Parathyroid adenoma (tissue), 2 donors: ENCODE measurements around the gene SERPINF2.
"Not testable (repeated sequence)": the region's sequence is repeated elsewhere in the genome, so short reads cannot be mapped to it uniquely, and the experiment has no call there.

Source experiments
- H2AFZ ChIP-seq: fragments of 300-600 bp; sonication (generic); one replicate; pipeline ENCODE4 v1.7.0; 2017; ENCODE audit warnings: antibody characterized with exemption, mild to moderate bottlenecking
- H3K27ac ChIP-seq: fragments of 300-600 bp; sonication (generic); one replicate; pipeline ENCODE4 v1.7.0; 2017
- H3K27me3 ChIP-seq: fragments of 300-600 bp; sonication (generic); one replicate; pipeline ENCODE4 v1.7.0; 2017; ENCODE audit warnings: low read length; ENCODE audit not compliant: control insufficient read depth, insufficient read depth
- H3K36me3 ChIP-seq: fragments of 300-600 bp; sonication (generic); one replicate; pipeline ENCODE4 v1.7.0; 2017; ENCODE audit warnings: low read length; ENCODE audit not compliant: control insufficient read depth, insufficient read depth
- H3K4me1 ChIP-seq: fragments of 300-600 bp; sonication (generic); one replicate; pipeline ENCODE4 v1.7.0; 2017; ENCODE audit warnings: control low read depth
- H3K4me2 ChIP-seq: fragments of 300-600 bp; sonication (generic); one replicate; pipeline ENCODE4 v1.7.0; 2017; ENCODE audit warnings: low read length
- H3K4me3 ChIP-seq: fragments of 300-600 bp; sonication (generic); one replicate; pipeline ENCODE4 v1.7.0; 2017; ENCODE audit warnings: low read depth, low read length
- H3K79me2 ChIP-seq: fragments of 300-600 bp; sonication (generic); one replicate; pipeline ENCODE4 v1.7.0; 2017; ENCODE audit warnings: control low read depth
- H3K9ac ChIP-seq: fragments of 300-600 bp; sonication (generic); one replicate; pipeline ENCODE4 v1.7.0; 2017; ENCODE audit warnings: mild to moderate bottlenecking
- H3K9me3 ChIP-seq: fragments of 300-600 bp; sonication (generic); one replicate; pipeline ENCODE4 v1.7.0; 2017; ENCODE audit warnings: low read length; ENCODE audit not compliant: control insufficient read depth
- CTCF ChIP-seq: fragments of 300-600 bp; sonication (generic); IDR thresholded peaks from one replicate; pipeline ENCODE4 v1.7.0; 2017; ENCODE audit warnings: antibody characterized with exemption, mild to moderate bottlenecking
- donor health status: primary hyperparathyroidism.

SERPINF2 gene

GRCh38 chr17:1796800-1797199 lies 54.1 kb downstream of the SERPINF2 start:
- Histone ChIP-seq H3K79me2 (no peaks in the 10 kb centered on the region), H3K4me3 (no peak overlapping the region), H2AFZ (no peak overlapping the region), H3K9ac (no peak overlapping the region), H3K27ac (no peak overlapping the region), H3K4me2 (no peak overlapping the region), H3K27me3 (no peaks in the 10 kb centered on the region), H3K4me1 (no peaks in the 10 kb centered on the region), H3K36me3 (no peaks in the 10 kb centered on the region), H3K9me3 (no peaks in the 10 kb centered on the region)
- TF ChIP-seq CTCF = no peak

GRCh38 chr17:1797323-1797722 lies 54.7 kb downstream of the SERPINF2 start:
- no peaks in the 10 kb centered on the region for H3K36me3 ChIP-seq
- H3K9ac ChIP-seq = no peak overlapping the region
- no peak overlapping the region for H3K4me3 ChIP-seq
- TF ChIP-seq CTCF = no peak
- H3K4me1 ChIP-seq = no peaks in the 10 kb centered on the region
- H3K4me2 ChIP-seq = no peak overlapping the region
- no peaks in the 10 kb centered on the region for H3K27me3 ChIP-seq
- H3K27ac ChIP-seq = no peak overlapping the region
- no peaks in the 10 kb centered on the region for H3K79me2 ChIP-seq
- H2AFZ ChIP-seq = no peak overlapping the region
- H3K9me3 ChIP-seq = no peaks in the 10 kb centered on the region

- not testable (repeated sequence) for H3K27ac ChIP-seq, H3K4me2 ChIP-seq, H3K4me3 ChIP-seq, H3K4me1 ChIP-seq, H3K27me3 ChIP-seq, H2AFZ ChIP-seq, H3K36me3 ChIP-seq, H3K9me3 ChIP-seq, H3K79me2 ChIP-seq, H3K9ac ChIP-seq
These were observed 55.2 kb downstream of the SERPINF2 start for GRCh38 chr17:1797846-1798245.

GRCh38 chr17:1800240-1800639 lies 57.6 kb downstream of the SERPINF2 start:
- Histone ChIP-seq H3K9me3 (no peaks in the 10 kb centered on the region), H3K4me2 (no peak overlapping the region), H3K9ac (no peak overlapping the region), H3K27ac (no peak overlapping the region), H3K79me2 (no peaks in the 10 kb centered on the region), H3K27me3 (no peaks in the 10 kb centered on the region), H3K36me3 (no peaks in the 10 kb centered on the region), H3K4me3 (no peak overlapping the region), H3K4me1 (no peaks in the 10 kb centered on the region), H2AFZ (no peak overlapping the region)
- no peak for TF ChIP-seq CTCF

GRCh38 chr17:1800712-1801111 lies 58.0 kb downstream of the SERPINF2 start:
- Histone ChIP-seq H3K9me3 (no peaks in the 10 kb centered on the region), H3K36me3 (no peaks in the 10 kb centered on the region), H3K4me3 (no peak overlapping the region), H3K4me2 (no peak overlapping the region), H3K27me3 (no peaks in the 10 kb centered on the region), H3K27ac (no peak overlapping the region), H3K9ac (no peak overlapping the region), H3K4me1 (no peaks in the 10 kb centered on the region), H3K79me2 (no peaks in the 10 kb centered on the region), H2AFZ (no peak overlapping the region)
- TF ChIP-seq CTCF = no peak
